Body of pancreas (tissue), 4 donors: ENCODE data around the gene CDKN3. TPM values are rescaled to one million over a fixed set of nuclear protein-coding genes. Genes with fewer than 3 reads are reported as not detected.

Experiments used
- ATAC-seq: fragments of 150-250 bp; one replicate; pipeline ENCODE4 v1.9.1; 2016
- DNase-seq, 4 donors: peaks; one replicate each; pipeline ENCODE4 v3.0.0-alpha.2; 2019
- H3K27ac ChIP-seq, 4 donors: fragments of 200-600 bp; sonication (generic); 1 replicate in 3 of 4; 2 replicates in 1 of 4; pipeline versions ENCODE4 v1.5.1 to v1.6.1; 2016 to 2019; ENCODE audit warnings: mild to moderate bottlenecking in 1 of 4, mixed read lengths in 1 of 4, moderate library complexity in 1 of 4
- H3K27me3 ChIP-seq, 2 donors: fragments of 200-600 bp; sonication (generic); one replicate each; pipeline ENCODE4 v1.6.0; 2016; ENCODE audit warnings: mild to moderate bottlenecking in 1 of 2
- H3K36me3 ChIP-seq, 2 donors: fragments of 200-600 bp; sonication (generic); replicated peaks in 1 of 2; 2 replicates each; pipeline ENCODE4 v1.5.1; 2016; ENCODE audit warnings: low read depth in 2 of 2; ENCODE audit not compliant: insufficient read depth in 1 of 2
- H3K4me1 ChIP-seq: fragments of 200-600 bp; sonication (generic); one replicate; pipeline ENCODE4 v1.6.0; 2016
- H3K4me3 ChIP-seq, 2 donors: fragments of 200-600 bp; sonication (generic); 1 replicate in 1 of 2; 2 replicates in 1 of 2; pipeline ENCODE4 v1.5.1; 2016 to 2019
- H3K9me3 ChIP-seq, 3 donors: fragments of 200-600 bp; sonication (generic); 1 replicate in 2 of 3; 2 replicates in 1 of 3; pipeline ENCODE4 v1.5.1; 2016
- POLR2A ChIP-seq, 3 donors: fragments of 450-650 bp; IDR thresholded peaks; one replicate each; pipeline ENCODE4 v1.6.1; 2016; ENCODE audit warnings: antibody characterized with exemption in 3 of 3, mild to moderate bottlenecking in 2 of 3
- WGBS, 2 donors: methylation state at CpG; one replicate each; pipeline ENCODE4 v1.1.5; 2017; 5-methylcytosine and 5-hydroxymethylcytosine counted together
- intact Hi-C: fragments of 100-400 bp; cut with DNase I; formaldehyde crosslinking; loops from one replicate; pipeline ENCODE4 v1.15.1; 2023
- total RNA-seq, 2 donors: library from RNA; depleted of rRNA; stranded (reverse); fragments of >200 nt; gene quantifications; one replicate each; pipeline ENCODE4 v1.1.0, GENCODE V29; 2016
- TF ChIP-seq, protein P1 (sequence below), 7 experiments: fragments of 450-650 bp in 4 of 7; fragments of 200-600 bp in 3 of 7; sonication (generic) in 3 of 7; IDR thresholded peaks; one replicate each; pipeline ENCODE4 v1.5.1; 2016 to 2019; ENCODE audit warnings: antibody characterized with exemption in 7 of 7

CDKN3 gene
- total RNA-seq, 2 donors from 2014 or later, result not detected

- H3K27me3 ChIP-seq, result no peaks in the 10 kb centered on the region
- H3K4me3 ChIP-seq, result no peak overlapping the region
- no peaks in the 10 kb centered on the region for H3K9me3 ChIP-seq
- ATAC-seq (no peak), DNase-seq (no peak)
- H3K4me1 ChIP-seq, result peaks cover 7% of the 10 kb centered on the region
- TF ChIP-seq, protein P1, sequence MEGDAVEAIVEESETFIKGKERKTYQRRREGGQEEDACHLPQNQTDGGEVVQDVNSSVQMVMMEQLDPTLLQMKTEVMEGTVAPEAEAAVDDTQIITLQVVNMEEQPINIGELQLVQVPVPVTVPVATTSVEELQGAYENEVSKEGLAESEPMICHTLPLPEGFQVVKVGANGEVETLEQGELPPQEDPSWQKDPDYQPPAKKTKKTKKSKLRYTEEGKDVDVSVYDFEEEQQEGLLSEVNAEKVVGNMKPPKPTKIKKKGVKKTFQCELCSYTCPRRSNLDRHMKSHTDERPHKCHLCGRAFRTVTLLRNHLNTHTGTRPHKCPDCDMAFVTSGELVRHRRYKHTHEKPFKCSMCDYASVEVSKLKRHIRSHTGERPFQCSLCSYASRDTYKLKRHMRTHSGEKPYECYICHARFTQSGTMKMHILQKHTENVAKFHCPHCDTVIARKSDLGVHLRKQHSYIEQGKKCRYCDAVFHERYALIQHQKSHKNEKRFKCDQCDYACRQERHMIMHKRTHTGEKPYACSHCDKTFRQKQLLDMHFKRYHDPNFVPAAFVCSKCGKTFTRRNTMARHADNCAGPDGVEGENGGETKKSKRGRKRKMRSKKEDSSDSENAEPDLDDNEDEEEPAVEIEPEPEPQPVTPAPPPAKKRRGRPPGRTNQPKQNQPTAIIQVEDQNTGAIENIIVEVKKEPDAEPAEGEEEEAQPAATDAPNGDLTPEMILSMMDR (IDR thresholded peaks at IDR 0.05), result no peak
- TF ChIP-seq POLR2A (IDR thresholded peaks at IDR 0.05), result no peak
- no peak overlapping the region for H3K27ac ChIP-seq
- WGBS, 2 donors, result 57 to 64% methylated on average over 2 of the region's 2 CpGs
- no peaks in the 10 kb centered on the region for H3K36me3 ChIP-seq
- intact Hi-C loops, result loop anchor here (10.0 kb wide), 1 partner anchor 1055 kb away; no protein-coding TSS in a partner anchor
These were observed 47.1 kb upstream of the CDKN3 start for GRCh38 chr14:54349713-54350112.

DNA sequence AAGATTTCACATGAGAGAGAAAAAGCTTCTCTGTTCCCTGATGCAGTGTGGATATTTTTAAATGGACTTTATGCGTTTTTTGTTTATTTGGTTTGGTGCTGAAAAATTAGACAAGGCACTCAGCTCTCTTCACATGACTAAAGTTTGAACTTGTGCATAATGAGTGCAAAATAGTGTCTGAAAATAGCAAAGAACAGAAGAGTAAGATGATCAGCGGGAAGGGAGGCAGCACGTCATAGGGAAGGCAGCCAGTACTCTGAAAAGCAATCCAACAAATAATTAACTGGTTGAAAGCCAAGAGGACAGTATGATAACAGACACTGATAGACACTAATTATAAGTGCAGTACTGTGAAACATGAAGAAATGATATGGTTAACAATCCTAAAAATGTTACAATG is 46.6 kb upstream of the CDKN3 start:
- no peaks in the 10 kb centered on the region for H3K9me3 ChIP-seq
- H3K27me3 ChIP-seq, result no peaks in the 10 kb centered on the region
- no peak overlapping the region for H3K27ac ChIP-seq
- no peak for ATAC-seq
- 13 to 16% methylated on average over 3 of the region's 3 CpGs for WGBS, 2 donors
- intact Hi-C loops, result no loop called here
- H3K4me1 ChIP-seq, result peaks cover 7% of the 10 kb centered on the region
- TF ChIP-seq POLR2A (IDR thresholded peaks at IDR 0.05), result no peak
- TF ChIP-seq, protein P1 (IDR thresholded peaks at IDR 0.05), result no peak
- no peak overlapping the region for H3K4me3 ChIP-seq
- no peaks in the 10 kb centered on the region for H3K36me3 ChIP-seq
- DNase-seq, result no peak

GRCh38 chr14:54353266-54353665 is 43.5 kb upstream of the CDKN3 start:
- intact Hi-C loops, result no loop called here
- Histone ChIP-seq H3K27ac (no peak overlapping the region), H3K4me3 (no peak overlapping the region), H3K27me3 (no peaks in the 10 kb centered on the region), H3K36me3 (no peaks in the 10 kb centered on the region), H3K9me3 (no peaks in the 10 kb centered on the region), H3K4me1 (peaks cover 7% of the 10 kb centered on the region)
- ATAC-seq (no peak), DNase-seq (no peak)
- TF ChIP-seq, protein P1 (IDR thresholded peaks at IDR 0.05), result no peak
- no peak for TF ChIP-seq POLR2A (IDR thresholded peaks at IDR 0.05)
- 60% methylated on average over 6 of the region's 6 CpGs for WGBS, 2 donors

- Histone ChIP-seq H3K27me3 (no peaks in the 10 kb centered on the region), H3K9me3 (no peaks in the 10 kb centered on the region), H3K36me3 (no peaks in the 10 kb centered on the region), H3K4me1 (peaks cover 7% of the 10 kb centered on the region), H3K4me3 (no peak overlapping the region), H3K27ac (no peak overlapping the region)
- no peak for DNase-seq
- 75 to 82% methylated on average over 2 of the region's 2 CpGs for WGBS, 2 donors
- TF ChIP-seq POLR2A (IDR thresholded peaks at IDR 0.05), result no peak
- TF ChIP-seq, protein P1 (IDR thresholded peaks at IDR 0.05), result no peak
- intact Hi-C loops, result no loop called here
- ATAC-seq, result no peak
These were observed 43.1 kb upstream of the CDKN3 start for GRCh38 chr14:54353694-54354093.

DNA sequence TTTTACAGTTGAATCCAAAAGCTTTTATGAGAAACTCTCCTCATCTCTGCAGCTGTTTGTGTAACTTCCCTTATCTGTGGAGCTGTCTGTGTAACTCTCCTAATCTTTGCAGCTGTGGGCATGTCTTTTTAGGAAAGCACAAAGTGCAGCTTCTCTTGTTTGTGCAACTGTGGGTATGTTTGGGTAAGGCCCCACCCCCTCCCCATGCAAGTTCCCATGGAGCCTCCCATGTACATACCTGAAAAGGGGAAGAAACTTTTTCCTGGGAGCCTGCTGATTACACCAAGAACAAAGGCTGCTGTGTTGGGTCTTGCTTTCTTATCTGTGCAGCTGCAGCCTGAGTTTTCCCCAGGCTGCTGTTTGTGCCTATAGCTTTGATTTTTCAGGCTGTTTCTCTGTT is 42.7 kb upstream of the CDKN3 start:
- ATAC-seq, result peak; percentile 18

More for the DNA sequence above, 42.7 kb upstream of the CDKN3 start:
- Histone ChIP-seq H3K4me3 (no peak overlapping the region), H3K27me3 (no peaks in the 10 kb centered on the region), H3K27ac (no peak overlapping the region), H3K4me1 (peaks cover 7% of the 10 kb centered on the region), H3K9me3 (no peaks in the 10 kb centered on the region), H3K36me3 (no peaks in the 10 kb centered on the region)
- intact Hi-C loops, result no loop called here
- DNase-seq, result peak in 2 of 4 donors; percentile 36 to 48
- no peak for TF ChIP-seq POLR2A (IDR thresholded peaks at IDR 0.05)
- TF ChIP-seq, protein P1 (IDR thresholded peaks at IDR 0.05), result no peak
